HepG2 (cell line): ENCODE data around the gene SERINC4. TPM values are rescaled to one million over a fixed set of nuclear protein-coding genes. Genes with fewer than 3 reads are reported as not detected.

Source experiments
- ASH2L ChIP-seq: fragments of 300-600, 200-600 bp; sonication (generic); IDR thresholded peaks from 2 replicates; pipeline ENCODE4 v1.7.0; 2017; ENCODE audit warnings: low read depth, mild to moderate bottlenecking, moderate library complexity, mixed read lengths, low read length; ENCODE audit not compliant: insufficient read length
- FOXP1 ChIP-seq, 2 experiments: fragments of 450-650 bp in 1 of 2; IDR thresholded peaks; 2 replicates each; pipeline ENCODE4 v1.6.1; 2017 to 2018; ENCODE audit warnings: antibody characterized with exemption in 1 of 2
- GPN1 ChIP-seq: sonication (generic); formaldehyde crosslinking; IDR thresholded peaks from 2 replicates; pipeline ENCODE4 v1.5.1; 2020; ENCODE audit warnings: missing genetic modification reagents, borderline replicate concordance
- KAT8 ChIP-seq: IDR thresholded peaks from 2 replicates; pipeline ENCODE4 v1.6.1; 2016; ENCODE audit warnings: missing genetic modification reagents, missing compliant biosample characterization
- SMYD3 ChIP-seq: sonication (generic); formaldehyde crosslinking; IDR thresholded peaks from 2 replicates; pipeline ENCODE4 v1.8.1; 2023; ENCODE audit warnings: mild to moderate bottlenecking, missing genetic modification reagents
- SP5 ChIP-seq: IDR thresholded peaks from 2 replicates; pipeline ENCODE4 v1.6.1; 2016; ENCODE audit warnings: low read depth, borderline replicate concordance
- TARDBP ChIP-seq: sonication (generic); formaldehyde crosslinking; IDR thresholded peaks from 2 replicates; pipeline ENCODE4 v1.8.0; 2022; ENCODE audit warnings: mild to moderate bottlenecking, missing genetic modification reagents
- TEAD2 ChIP-seq: sonication (generic); formaldehyde crosslinking; IDR thresholded peaks from 2 replicates; pipeline ENCODE4 v1.9.0; 2021; ENCODE audit warnings: missing genetic modification reagents
- ZEB1 ChIP-seq: IDR thresholded peaks from 2 replicates; pipeline ENCODE4 v1.6.1; 2012; ENCODE audit warnings: mild to moderate bottlenecking, low read depth, inconsistent platforms; ENCODE audit not compliant: insufficient replicate concordance
- ZNF101 ChIP-seq: sonication (generic); formaldehyde crosslinking; IDR thresholded peaks from 2 replicates; pipeline ENCODE4 v1.4.0; 2020; ENCODE audit warnings: mild to moderate bottlenecking, low read depth, missing genetic modification reagents, borderline replicate concordance
- ZNF564 ChIP-seq: sonication (generic); formaldehyde crosslinking; IDR thresholded peaks from 2 replicates; pipeline ENCODE4 v1.8.1; 2023; ENCODE audit warnings: mild to moderate bottlenecking, missing genetic modification reagents
- ZNF775 ChIP-seq: sonication (generic); formaldehyde crosslinking; IDR thresholded peaks from 2 replicates; pipeline ENCODE4 v1.4.0; 2020; ENCODE audit warnings: missing genetic modification reagents, mild to moderate bottlenecking, moderate library complexity, borderline replicate concordance
- polyA plus RNA-seq, 8 experiments: library from polyadenylated mRNA; depleted of rRNA in 3 of 8; stranded (reverse) in 7 of 8; unstranded in 1 of 8; fragments of >200 nt; fragmentation: Illumina TruSeq in 4 of 8; extraction: Trizol in 4 of 8; gene quantifications; 2 replicates each; pipeline versions ENCODE4 v1.2.1 to v1.2.3, GENCODE V29; 2011 to 2016; ENCODE audit warnings: low read depth in 4 of 8, missing spikeins in 1 of 8, mixed read lengths in 1 of 8; ENCODE audit not compliant: insufficient read depth in 1 of 8
- total RNA-seq, 5 experiments: library from RNA; depleted of rRNA; stranded (reverse); fragments of >200 nt; fragmentation: Illumina TruSeq; extraction: Trizol; gene quantifications; 2 replicates each; pipeline ENCODE4 v1.2.3, GENCODE V29; 2016; ENCODE audit warnings: low read depth in 1 of 5
- TF ChIP-seq, protein P1 (sequence below): IDR thresholded peaks from 2 replicates; pipeline ENCODE4 v1.6.1; 2016; ENCODE audit warnings: low read depth, borderline replicate concordance
- TF ChIP-seq, protein P2 (sequence below): sonication (generic); formaldehyde crosslinking; IDR thresholded peaks from 2 replicates; pipeline ENCODE4 v1.5.0; 2020; ENCODE audit warnings: missing genetic modification reagents
- TF ChIP-seq, protein P3 (sequence below): sonication (generic); formaldehyde crosslinking; IDR thresholded peaks from 2 replicates; pipeline ENCODE4 v1.4.0; 2020; ENCODE audit warnings: missing genetic modification reagents, borderline replicate concordance
- TF ChIP-seq, protein P4 (sequence below): sonication (generic); formaldehyde crosslinking; IDR thresholded peaks from 2 replicates; pipeline ENCODE4 v1.5.0; 2020; ENCODE audit warnings: missing genetic modification reagents, mild to moderate bottlenecking, borderline replicate concordance
- TF ChIP-seq, protein P5 (sequence below): sonication (generic); formaldehyde crosslinking; IDR thresholded peaks from 2 replicates; pipeline ENCODE4 v1.9.0; 2021; ENCODE audit warnings: missing genetic modification reagents, mild to moderate bottlenecking, borderline replicate concordance
- TF ChIP-seq, protein P6 (sequence below): sonication (generic); formaldehyde crosslinking; IDR thresholded peaks from 2 replicates; pipeline ENCODE4 v1.4.0; 2020; ENCODE audit warnings: missing genetic modification reagents, borderline replicate concordance
- TF ChIP-seq, protein P7 (sequence below): IDR thresholded peaks from 2 replicates; pipeline ENCODE4 v1.6.1; 2016; ENCODE audit warnings: missing compliant biosample characterization, missing genetic modification reagents, borderline replicate concordance

Gene SERINC4
- total and polyA plus RNA-seq, 2 of the 13 experiments (the other 11 are each of a cell fraction or from before 2014, with no cell fraction given): not detected

DNA sequence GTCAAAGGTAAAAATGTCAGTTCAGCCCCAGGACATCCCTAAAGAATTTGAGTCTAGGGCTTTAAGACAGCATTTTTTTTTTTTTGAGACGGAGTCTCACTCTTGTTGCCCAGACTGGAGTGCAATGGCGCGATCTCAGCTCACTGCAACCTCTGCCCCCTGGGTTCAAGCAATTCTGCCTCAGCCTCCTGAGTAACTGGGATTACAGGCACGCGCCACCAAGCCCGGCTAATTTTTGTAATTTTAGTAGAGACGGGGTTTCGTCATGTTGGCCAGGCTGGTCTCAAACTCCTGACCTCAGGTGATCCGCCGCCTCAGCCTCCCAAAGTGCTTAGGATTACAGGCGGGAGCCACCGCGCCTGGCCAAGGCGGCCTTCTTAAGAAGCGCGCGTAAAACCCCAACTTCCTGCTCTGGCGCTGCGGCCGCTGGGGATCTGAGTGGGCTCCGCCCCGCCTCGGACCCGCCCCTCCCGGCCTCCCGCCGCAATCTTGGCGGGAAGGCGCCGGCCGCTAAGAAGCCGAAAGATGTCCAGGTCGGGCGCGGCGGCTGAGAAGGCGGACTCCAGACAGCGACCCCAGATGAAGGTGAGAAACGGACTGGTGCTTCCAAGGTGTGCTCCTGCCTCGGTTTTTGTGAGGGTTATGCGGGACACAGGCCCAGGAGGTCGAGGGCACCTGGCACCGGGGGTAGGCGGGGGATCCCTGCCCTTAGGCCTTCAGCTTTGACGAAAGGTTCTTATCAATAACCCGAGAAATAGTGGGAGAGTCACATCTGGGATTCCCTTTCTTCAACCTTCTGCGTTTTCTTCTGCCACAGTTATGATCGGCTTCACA is 26.7 kb upstream of the SERINC4 start, which contains the start of gene WDR76 (continued):
- TF ChIP-seq, protein P1, sequence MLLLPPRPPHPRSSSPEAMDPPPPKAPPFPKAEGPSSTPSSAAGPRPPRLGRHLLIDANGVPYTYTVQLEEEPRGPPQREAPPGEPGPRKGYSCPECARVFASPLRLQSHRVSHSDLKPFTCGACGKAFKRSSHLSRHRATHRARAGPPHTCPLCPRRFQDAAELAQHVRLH (CRISPR knock-in tag): no peak
- TF ChIP-seq, protein P2, sequence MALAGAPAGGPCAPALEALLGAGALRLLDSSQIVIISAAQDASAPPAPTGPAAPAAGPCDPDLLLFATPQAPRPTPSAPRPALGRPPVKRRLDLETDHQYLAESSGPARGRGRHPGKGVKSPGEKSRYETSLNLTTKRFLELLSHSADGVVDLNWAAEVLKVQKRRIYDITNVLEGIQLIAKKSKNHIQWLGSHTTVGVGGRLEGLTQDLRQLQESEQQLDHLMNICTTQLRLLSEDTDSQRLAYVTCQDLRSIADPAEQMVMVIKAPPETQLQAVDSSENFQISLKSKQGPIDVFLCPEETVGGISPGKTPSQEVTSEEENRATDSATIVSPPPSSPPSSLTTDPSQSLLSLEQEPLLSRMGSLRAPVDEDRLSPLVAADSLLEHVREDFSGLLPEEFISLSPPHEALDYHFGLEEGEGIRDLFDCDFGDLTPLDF (CRISPR knock-in tag): peak; percentile 91
- TF ChIP-seq, protein P3, sequence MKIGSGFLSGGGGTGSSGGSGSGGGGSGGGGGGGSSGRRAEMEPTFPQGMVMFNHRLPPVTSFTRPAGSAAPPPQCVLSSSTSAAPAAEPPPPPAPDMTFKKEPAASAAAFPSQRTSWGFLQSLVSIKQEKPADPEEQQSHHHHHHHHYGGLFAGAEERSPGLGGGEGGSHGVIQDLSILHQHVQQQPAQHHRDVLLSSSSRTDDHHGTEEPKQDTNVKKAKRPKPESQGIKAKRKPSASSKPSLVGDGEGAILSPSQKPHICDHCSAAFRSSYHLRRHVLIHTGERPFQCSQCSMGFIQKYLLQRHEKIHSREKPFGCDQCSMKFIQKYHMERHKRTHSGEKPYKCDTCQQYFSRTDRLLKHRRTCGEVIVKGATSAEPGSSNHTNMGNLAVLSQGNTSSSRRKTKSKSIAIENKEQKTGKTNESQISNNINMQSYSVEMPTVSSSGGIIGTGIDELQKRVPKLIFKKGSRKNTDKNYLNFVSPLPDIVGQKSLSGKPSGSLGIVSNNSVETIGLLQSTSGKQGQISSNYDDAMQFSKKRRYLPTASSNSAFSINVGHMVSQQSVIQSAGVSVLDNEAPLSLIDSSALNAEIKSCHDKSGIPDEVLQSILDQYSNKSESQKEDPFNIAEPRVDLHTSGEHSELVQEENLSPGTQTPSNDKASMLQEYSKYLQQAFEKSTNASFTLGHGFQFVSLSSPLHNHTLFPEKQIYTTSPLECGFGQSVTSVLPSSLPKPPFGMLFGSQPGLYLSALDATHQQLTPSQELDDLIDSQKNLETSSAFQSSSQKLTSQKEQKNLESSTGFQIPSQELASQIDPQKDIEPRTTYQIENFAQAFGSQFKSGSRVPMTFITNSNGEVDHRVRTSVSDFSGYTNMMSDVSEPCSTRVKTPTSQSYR (CRISPR knock-in tag): no peak
- TF ChIP-seq, protein P4, sequence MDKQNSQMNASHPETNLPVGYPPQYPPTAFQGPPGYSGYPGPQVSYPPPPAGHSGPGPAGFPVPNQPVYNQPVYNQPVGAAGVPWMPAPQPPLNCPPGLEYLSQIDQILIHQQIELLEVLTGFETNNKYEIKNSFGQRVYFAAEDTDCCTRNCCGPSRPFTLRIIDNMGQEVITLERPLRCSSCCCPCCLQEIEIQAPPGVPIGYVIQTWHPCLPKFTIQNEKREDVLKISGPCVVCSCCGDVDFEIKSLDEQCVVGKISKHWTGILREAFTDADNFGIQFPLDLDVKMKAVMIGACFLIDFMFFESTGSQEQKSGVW: no peak
- TF ChIP-seq ASH2L (peak; percentile 30), SMYD3 (no peak), KAT8 (CRISPR knock-in tag) (no peak), TARDBP (CRISPR knock-in tag) (no peak), FOXP1 (IDR thresholded peaks at IDR 0.05) (no peak), FOXP1 (CRISPR knock-in tag; IDR thresholded peaks at IDR 0.05) (no peak), ZEB1 (no peak), SP5 (CRISPR knock-in tag) (0 out of 2 replicates have a peak, but pooled peaks have one; percentile 26), TEAD2 (CRISPR knock-in tag) (no peak), ZNF101 (CRISPR knock-in tag) (no peak), ZNF564 (no peak), ZNF775 (CRISPR knock-in tag) (no peak), GPN1 (CRISPR knock-in tag) (no peak)
- TF ChIP-seq, protein P5, sequence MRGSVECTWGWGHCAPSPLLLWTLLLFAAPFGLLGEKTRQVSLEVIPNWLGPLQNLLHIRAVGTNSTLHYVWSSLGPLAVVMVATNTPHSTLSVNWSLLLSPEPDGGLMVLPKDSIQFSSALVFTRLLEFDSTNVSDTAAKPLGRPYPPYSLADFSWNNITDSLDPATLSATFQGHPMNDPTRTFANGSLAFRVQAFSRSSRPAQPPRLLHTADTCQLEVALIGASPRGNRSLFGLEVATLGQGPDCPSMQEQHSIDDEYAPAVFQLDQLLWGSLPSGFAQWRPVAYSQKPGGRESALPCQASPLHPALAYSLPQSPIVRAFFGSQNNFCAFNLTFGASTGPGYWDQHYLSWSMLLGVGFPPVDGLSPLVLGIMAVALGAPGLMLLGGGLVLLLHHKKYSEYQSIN (CRISPR knock-in tag): no peak
- TF ChIP-seq, protein P6, sequence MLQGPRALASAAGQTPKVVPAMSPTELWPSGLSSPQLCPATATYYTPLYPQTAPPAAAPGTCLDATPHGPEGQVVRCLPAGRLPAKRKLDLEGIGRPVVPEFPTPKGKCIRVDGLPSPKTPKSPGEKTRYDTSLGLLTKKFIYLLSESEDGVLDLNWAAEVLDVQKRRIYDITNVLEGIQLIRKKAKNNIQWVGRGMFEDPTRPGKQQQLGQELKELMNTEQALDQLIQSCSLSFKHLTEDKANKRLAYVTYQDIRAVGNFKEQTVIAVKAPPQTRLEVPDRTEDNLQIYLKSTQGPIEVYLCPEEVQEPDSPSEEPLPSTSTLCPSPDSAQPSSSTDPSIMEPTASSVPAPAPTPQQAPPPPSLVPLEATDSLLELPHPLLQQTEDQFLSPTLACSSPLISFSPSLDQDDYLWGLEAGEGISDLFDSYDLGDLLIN (CRISPR knock-in tag): peak; percentile 88; the same call in 1 of the 2 replicates
- TF ChIP-seq, protein P7, sequence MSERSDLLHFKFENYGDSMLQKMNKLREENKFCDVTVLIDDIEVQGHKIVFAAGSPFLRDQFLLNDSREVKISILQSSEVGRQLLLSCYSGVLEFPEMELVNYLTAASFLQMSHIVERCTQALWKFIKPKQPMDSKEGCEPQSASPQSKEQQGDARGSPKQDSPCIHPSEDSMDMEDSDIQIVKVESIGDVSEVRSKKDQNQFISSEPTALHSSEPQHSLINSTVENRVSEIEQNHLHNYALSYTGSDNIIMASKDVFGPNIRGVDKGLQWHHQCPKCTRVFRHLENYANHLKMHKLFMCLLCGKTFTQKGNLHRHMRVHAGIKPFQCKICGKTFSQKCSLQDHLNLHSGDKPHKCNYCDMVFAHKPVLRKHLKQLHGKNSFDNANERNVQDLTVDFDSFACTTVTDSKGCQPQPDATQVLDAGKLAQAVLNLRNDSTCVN (CRISPR knock-in tag): no peak
